ENCODE results near the gene RHCG.
"Not testable (repeated sequence)": the region's sequence is repeated elsewhere in the genome, so short reads cannot be mapped to it uniquely, and the experiment has no call there.

The RHCG gene

GRCh38 chr15:89469426-89470096, 26.8 kb downstream of the RHCG start:
- Histone ChIP-seq H3K4me1 (ENCODE audit: control insufficient read depth, insufficient read depth, low read length) (no peaks in the 10 kb centered on the region), H3K4me3 (ENCODE audit: low read length) (no peak overlapping the region), H3K9ac (ENCODE audit: low read length) (no peak overlapping the region), H3K9me3 (ENCODE audit: control insufficient read depth, low read length) (peaks cover 7% of the 10 kb centered on the region), H3K36me3 (ENCODE audit: control insufficient read depth, insufficient read depth, low read length, severe bottlenecking) (no peaks in the 10 kb centered on the region), H3K27me3 (replicated peaks; ENCODE audit: control insufficient read depth, insufficient read depth, low read length) (peaks cover 76% of the 10 kb centered on the region)
- DNase-seq (ENCODE audit: low read depth), result no peak

GRCh38 chr15:89468813-89469212, 27.6 kb downstream of the RHCG start:
- DNase-seq (ENCODE audit: low read depth); H3K4me1 ChIP-seq (ENCODE audit: control insufficient read depth, insufficient read depth, low read length); H3K9ac ChIP-seq (ENCODE audit: low read length); H3K9me3 ChIP-seq (ENCODE audit: control insufficient read depth, low read length); H3K36me3 ChIP-seq (ENCODE audit: control insufficient read depth, insufficient read depth, low read length, severe bottlenecking); H3K4me3 ChIP-seq (ENCODE audit: low read length): not testable (repeated sequence)
- H3K27me3 ChIP-seq (replicated peaks; ENCODE audit: control insufficient read depth, insufficient read depth, low read length), result peaks cover 75% of the 10 kb centered on the region

GRCh38 chr15:89463113-89463512, 33.3 kb downstream of the RHCG start:
- DNase-seq (ENCODE audit: low read depth), result no peak
- H3K36me3 ChIP-seq (ENCODE audit: control insufficient read depth, insufficient read depth, low read length, severe bottlenecking), result no peaks in the 10 kb centered on the region
- H3K4me3 ChIP-seq (ENCODE audit: low read length), result no peak overlapping the region
- peaks cover 59% of the 10 kb centered on the region for H3K27me3 ChIP-seq (replicated peaks; ENCODE audit: control insufficient read depth, insufficient read depth, low read length)
- no peak overlapping the region for H3K9ac ChIP-seq (ENCODE audit: low read length)
- H3K9me3 ChIP-seq (ENCODE audit: control insufficient read depth, low read length), result no peaks in the 10 kb centered on the region
- H3K4me1 ChIP-seq (ENCODE audit: control insufficient read depth, insufficient read depth, low read length), result no peaks in the 10 kb centered on the region

GRCh38 chr15:89462198-89462912, 34.0 kb downstream of the RHCG start:
- H3K4me1 ChIP-seq (ENCODE audit: control insufficient read depth, insufficient read depth, low read length), result no peaks in the 10 kb centered on the region
- no peak overlapping the region for H3K9ac ChIP-seq (ENCODE audit: low read length)
- H3K27me3 ChIP-seq (replicated peaks; ENCODE audit: control insufficient read depth, insufficient read depth, low read length), result peaks cover 61% of the 10 kb centered on the region
- H3K36me3 ChIP-seq (ENCODE audit: control insufficient read depth, insufficient read depth, low read length, severe bottlenecking), result no peaks in the 10 kb centered on the region
- no peak overlapping the region for H3K4me3 ChIP-seq (ENCODE audit: low read length)
- no peaks in the 10 kb centered on the region for H3K9me3 ChIP-seq (ENCODE audit: control insufficient read depth, low read length)
- DNase-seq (ENCODE audit: low read depth), result no peak

DNA sequence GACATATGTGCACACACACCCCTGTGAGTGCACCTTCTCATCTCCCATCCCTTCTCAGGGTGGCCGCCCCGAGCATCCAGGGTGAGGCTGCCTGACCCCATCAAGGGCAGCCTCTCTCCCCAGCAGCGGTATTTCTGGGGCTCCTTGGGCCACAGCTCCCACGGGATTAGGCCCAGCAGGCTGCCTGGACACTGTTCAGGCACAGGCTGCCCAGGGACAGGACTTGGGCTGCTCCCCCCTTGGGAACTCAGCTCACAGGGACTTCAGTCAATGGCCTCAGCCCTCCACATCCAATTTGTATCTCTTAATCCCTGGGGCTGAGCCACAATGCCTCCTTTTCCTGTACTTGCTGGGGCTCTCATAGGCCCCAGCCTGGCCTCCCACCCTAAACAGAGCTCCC, 35.0 kb downstream of the RHCG start:
- H3K4me3 ChIP-seq (ENCODE audit: low read length), result no peak overlapping the region
- H3K4me1 ChIP-seq (ENCODE audit: control insufficient read depth, insufficient read depth, low read length), result no peaks in the 10 kb centered on the region
- H3K9me3 ChIP-seq (ENCODE audit: control insufficient read depth, low read length), result peaks cover 8% of the 10 kb centered on the region
- H3K36me3 ChIP-seq (ENCODE audit: control insufficient read depth, insufficient read depth, low read length, severe bottlenecking), result no peaks in the 10 kb centered on the region
- peaks cover 69% of the 10 kb centered on the region for H3K27me3 ChIP-seq (replicated peaks; ENCODE audit: control insufficient read depth, insufficient read depth, low read length)
- DNase-seq (ENCODE audit: low read depth), result no peak
- H3K9ac ChIP-seq (ENCODE audit: low read length), result no peak overlapping the region

- no peaks in the 10 kb centered on the region for H3K36me3 ChIP-seq (ENCODE audit: control insufficient read depth, insufficient read depth, low read length, severe bottlenecking)
- DNase-seq (ENCODE audit: low read depth), result no peak
- H3K27me3 ChIP-seq (replicated peaks; ENCODE audit: control insufficient read depth, insufficient read depth, low read length), result peaks cover 56% of the 10 kb centered on the region
- no peak overlapping the region for H3K9ac ChIP-seq (ENCODE audit: low read length)
- no peak overlapping the region for H3K4me3 ChIP-seq (ENCODE audit: low read length)
- H3K4me1 ChIP-seq (ENCODE audit: control insufficient read depth, insufficient read depth, low read length), result no peaks in the 10 kb centered on the region
- peaks cover 8% of the 10 kb centered on the region for H3K9me3 ChIP-seq (ENCODE audit: control insufficient read depth, low read length)
These were observed 36.3 kb downstream of the RHCG start for GRCh38 chr15:89460048-89460447.

- H3K9ac ChIP-seq (ENCODE audit: low read length), result no peak overlapping the region
- DNase-seq (ENCODE audit: low read depth), result no peak
- peaks cover 56% of the 10 kb centered on the region for H3K27me3 ChIP-seq (replicated peaks; ENCODE audit: control insufficient read depth, insufficient read depth, low read length)
- H3K4me3 ChIP-seq (ENCODE audit: low read length), result no peak overlapping the region
- H3K36me3 ChIP-seq (ENCODE audit: control insufficient read depth, insufficient read depth, low read length, severe bottlenecking), result no peaks in the 10 kb centered on the region
- H3K4me1 ChIP-seq (ENCODE audit: control insufficient read depth, insufficient read depth, low read length), result no peaks in the 10 kb centered on the region
- H3K9me3 ChIP-seq (ENCODE audit: control insufficient read depth, low read length), result peaks cover 8% of the 10 kb centered on the region
These were observed 36.9 kb downstream of the RHCG start for GRCh38 chr15:89459271-89460038.

- no peak for DNase-seq (ENCODE audit: low read depth)
- H3K4me3 ChIP-seq (ENCODE audit: low read length), result no peak overlapping the region
- peaks cover 49% of the 10 kb centered on the region for H3K27me3 ChIP-seq (replicated peaks; ENCODE audit: control insufficient read depth, insufficient read depth, low read length)
- H3K4me1 ChIP-seq (ENCODE audit: control insufficient read depth, insufficient read depth, low read length), result no peaks in the 10 kb centered on the region
- peaks cover 8% of the 10 kb centered on the region for H3K9me3 ChIP-seq (ENCODE audit: control insufficient read depth, low read length)
- H3K36me3 ChIP-seq (ENCODE audit: control insufficient read depth, insufficient read depth, low read length, severe bottlenecking), result no peaks in the 10 kb centered on the region
- H3K9ac ChIP-seq (ENCODE audit: low read length), result no peak overlapping the region
These were observed 37.9 kb downstream of the RHCG start for GRCh38 chr15:89458440-89458839.

- no peak overlapping the region for H3K4me3 ChIP-seq (ENCODE audit: low read length)
- no peak overlapping the region for H3K9ac ChIP-seq (ENCODE audit: low read length)
- no peak for DNase-seq (ENCODE audit: low read depth)
- H3K36me3 ChIP-seq (ENCODE audit: control insufficient read depth, insufficient read depth, low read length, severe bottlenecking), result no peaks in the 10 kb centered on the region
- H3K9me3 ChIP-seq (ENCODE audit: control insufficient read depth, low read length), result peaks cover 8% of the 10 kb centered on the region
- H3K27me3 ChIP-seq (replicated peaks; ENCODE audit: control insufficient read depth, insufficient read depth, low read length), result peaks cover 57% of the 10 kb centered on the region
- H3K4me1 ChIP-seq (ENCODE audit: control insufficient read depth, insufficient read depth, low read length), result no peaks in the 10 kb centered on the region
These were observed 39.3 kb downstream of the RHCG start for GRCh38 chr15:89457086-89457485.

DNA sequence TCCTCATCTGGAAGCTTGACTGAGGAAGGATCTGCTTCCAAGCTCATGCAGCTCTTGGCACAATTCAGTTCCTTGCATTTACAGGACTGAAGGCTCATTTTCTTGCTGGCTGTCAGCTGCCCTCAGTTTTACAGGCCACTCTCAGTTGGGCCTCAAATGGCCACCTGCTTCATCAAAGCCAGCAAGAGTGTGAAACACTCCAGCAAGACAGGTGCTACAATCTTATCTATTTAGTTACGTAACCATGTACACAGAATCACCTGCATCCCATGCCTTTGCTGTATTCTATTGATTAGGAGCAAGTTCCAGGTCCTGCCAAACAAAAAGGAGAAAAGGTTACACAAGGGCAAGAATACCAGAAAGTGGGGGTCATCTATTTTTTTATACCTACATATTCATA, 40.8 kb downstream of the RHCG start:
- H3K36me3 ChIP-seq (ENCODE audit: control insufficient read depth, insufficient read depth, low read length, severe bottlenecking), result no peaks in the 10 kb centered on the region
- peaks cover 59% of the 10 kb centered on the region for H3K27me3 ChIP-seq (replicated peaks; ENCODE audit: control insufficient read depth, insufficient read depth, low read length)
- peaks cover 8% of the 10 kb centered on the region for H3K9me3 ChIP-seq (ENCODE audit: control insufficient read depth, low read length)
- H3K4me3 ChIP-seq (ENCODE audit: low read length), result no peak overlapping the region
- DNase-seq (ENCODE audit: low read depth), result no peak
- no peaks in the 10 kb centered on the region for H3K4me1 ChIP-seq (ENCODE audit: control insufficient read depth, insufficient read depth, low read length)
- no peak overlapping the region for H3K9ac ChIP-seq (ENCODE audit: low read length)

DNA sequence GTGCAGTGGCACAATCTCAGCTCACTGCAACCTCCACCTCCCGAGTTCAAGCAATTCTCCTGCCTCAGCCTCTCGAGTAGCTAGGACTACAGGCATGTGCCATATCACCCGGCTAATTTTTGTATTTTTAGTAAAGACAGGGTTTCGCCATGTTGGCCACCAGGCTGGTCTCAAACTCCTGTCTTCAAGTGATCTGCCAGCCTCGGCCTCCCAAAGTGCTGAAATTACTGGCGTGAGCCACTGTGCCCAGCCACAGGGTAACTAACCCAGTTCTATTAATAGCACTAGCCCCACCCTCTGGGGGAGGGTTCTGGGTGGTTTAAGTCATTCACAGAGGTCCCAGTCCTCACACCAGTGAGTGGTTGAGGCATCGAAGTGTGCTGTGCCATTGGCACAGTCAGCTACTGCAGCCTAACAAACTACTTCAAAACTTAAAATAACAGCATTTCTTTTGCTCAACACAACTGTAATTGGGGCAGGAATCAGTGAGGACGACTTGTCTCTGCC, 44.0 kb downstream of the RHCG start:
- DNase-seq (ENCODE audit: low read depth), result no peak
- H3K9ac ChIP-seq (ENCODE audit: low read length), result no peak overlapping the region
- peaks cover 63% of the 10 kb centered on the region for H3K27me3 ChIP-seq (replicated peaks; ENCODE audit: control insufficient read depth, insufficient read depth, low read length)
- no peak overlapping the region for H3K4me3 ChIP-seq (ENCODE audit: low read length)
- no peaks in the 10 kb centered on the region for H3K4me1 ChIP-seq (ENCODE audit: control insufficient read depth, insufficient read depth, low read length)
- no peaks in the 10 kb centered on the region for H3K36me3 ChIP-seq (ENCODE audit: control insufficient read depth, insufficient read depth, low read length, severe bottlenecking)
- H3K9me3 ChIP-seq (ENCODE audit: control insufficient read depth, low read length), result peaks cover 8% of the 10 kb centered on the region

All from adipocyte (in vitro differentiated cells).